DMS114 treated with DMSO at 0.1 percent for 48 hours (cell line): ENCODE data around the gene NOL4L.

ENCODE experiments used
- DNase-seq: peaks from one replicate; lab custom pipeline; 2025; ENCODE audit not compliant: unreplicated experiment; lab: John Stamatoyannopoulos, UW

Gene NOL4L

DNA sequence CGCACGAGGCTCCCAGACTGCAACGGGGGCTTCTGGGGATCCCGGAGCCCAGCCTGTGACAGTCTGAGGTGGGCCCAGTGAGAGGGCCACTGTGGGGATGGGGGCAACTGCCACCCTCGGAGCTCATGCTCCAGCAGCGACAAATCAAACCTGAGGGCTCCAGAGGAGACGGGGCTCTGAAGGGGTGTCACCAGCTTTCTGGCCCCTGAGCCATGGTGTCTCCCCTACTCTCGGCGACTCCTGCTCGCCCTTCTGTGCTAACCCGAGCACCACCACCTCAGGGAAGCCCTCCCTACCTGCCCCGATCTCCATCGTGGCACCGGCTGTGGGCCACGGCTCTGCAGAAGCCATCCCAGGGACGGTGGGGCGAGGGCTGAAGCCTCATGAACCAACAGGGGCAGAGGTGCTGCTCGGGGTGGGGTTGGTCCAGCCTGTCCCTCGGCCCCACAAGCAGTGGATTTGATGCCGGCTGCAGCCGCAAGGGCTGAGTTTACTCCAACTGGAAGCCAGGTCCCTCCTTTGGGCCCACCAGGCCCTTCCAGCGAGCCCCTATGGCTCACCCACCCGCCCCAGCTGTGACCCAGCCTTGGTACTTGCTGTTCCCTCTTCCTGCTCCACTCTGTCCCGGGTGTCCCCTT lies 124.3 kb downstream of the NOL4L start:
- no peak for DNase-seq

DNA sequence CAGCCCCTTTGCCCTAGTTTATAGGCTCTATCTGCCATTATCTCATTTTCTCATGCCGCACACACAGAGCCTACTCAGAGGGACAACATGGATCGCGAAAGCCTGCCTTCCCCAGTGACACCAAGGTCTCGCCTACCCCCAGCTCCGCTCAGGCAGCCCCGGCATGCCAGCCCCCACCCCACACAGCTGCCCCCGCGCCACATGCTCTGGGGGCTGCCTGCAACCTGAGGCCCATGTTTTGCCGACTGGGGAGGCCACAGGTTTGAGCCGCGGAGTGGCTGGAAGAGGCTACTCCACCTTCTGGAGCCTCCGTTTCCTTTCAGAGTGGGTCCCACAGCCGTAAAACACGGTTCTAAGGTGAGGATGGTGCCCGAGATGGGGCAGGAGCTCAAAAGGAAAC lies 124.9 kb downstream of the NOL4L start:
- no peak for DNase-seq

DNA sequence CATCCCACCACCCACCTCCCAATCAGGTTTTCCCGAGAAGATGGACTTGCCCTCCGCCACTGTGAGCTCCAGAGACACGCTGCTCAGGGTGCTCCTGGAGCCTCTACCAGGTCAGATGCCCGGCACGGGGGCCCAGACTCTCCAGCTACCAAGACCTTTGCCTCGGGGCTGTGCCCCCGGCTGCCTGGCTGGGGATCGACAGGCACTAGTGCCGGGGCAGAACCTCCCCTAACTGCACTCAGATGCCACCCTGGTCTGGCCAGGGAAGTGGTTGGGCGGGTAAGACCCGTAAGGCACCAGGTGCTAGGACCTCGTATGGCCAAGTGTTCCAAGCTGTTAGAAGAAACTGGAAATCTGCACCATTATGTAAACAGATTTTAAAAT lies 126.3 kb downstream of the NOL4L start:
- DNase-seq: no peak

DNA sequence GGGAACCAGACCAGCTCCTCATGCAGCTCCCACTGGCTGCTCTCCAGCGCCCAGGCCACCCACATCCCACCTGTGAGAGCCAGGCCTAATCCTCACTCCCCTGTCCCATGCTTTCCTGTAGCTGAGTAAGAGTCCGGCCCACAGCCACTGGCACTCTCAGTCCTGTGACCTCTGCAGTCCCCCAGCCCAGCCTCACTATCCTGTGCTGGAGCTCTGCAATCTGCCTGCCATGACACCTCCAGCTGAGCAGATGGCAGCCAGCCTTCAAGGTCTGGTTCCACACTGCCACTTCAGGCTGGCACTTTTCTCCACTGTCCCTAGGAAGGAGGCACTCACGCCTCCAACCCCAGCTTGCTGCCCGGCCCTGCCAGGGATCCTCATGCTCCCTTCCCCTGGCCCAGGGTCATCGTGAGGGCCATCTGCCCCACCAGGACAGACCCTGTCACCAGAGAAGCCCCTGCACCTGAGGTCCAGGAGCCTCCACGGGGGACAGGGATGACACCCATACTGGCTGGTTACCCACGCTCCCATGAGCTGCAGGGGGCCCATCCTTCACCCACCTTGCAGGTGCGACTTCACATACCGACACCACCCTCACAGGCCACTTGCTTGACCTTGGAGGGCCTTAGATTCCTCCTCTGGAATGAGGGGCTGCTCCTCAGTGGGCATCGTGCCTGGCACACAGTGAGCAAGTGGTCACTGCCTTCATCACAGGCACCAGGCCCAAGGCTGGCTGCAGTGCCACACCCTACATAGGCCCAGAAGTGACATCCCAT lies 126.9 kb downstream of the NOL4L start:
- no peak for DNase-seq

DNA sequence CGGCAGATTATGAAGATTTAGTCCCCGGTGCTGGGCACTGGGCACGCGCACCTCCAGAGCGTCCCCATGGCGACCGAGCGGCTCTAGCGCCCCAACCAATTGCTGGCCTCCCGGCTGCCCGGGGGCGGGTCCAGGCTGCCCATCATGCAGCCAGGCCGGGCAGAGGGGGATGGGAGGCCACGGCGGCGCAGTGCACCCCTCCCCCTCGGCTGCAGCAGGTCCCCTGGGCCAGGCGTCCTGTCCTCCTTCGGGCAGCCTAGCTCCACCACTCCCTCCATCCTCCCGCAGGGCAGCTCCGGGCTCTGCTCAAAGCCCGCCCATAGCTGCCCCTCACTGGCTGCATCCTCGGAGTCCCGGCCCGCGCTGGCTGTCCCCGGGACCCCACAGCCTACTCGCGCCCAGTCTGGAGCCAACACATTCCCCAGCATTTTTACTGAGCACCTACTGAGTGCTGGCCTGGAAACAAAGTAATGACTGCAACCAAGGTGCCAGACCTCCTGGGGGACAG lies 127.6 kb downstream of the NOL4L start:
- no peak for DNase-seq

DNA sequence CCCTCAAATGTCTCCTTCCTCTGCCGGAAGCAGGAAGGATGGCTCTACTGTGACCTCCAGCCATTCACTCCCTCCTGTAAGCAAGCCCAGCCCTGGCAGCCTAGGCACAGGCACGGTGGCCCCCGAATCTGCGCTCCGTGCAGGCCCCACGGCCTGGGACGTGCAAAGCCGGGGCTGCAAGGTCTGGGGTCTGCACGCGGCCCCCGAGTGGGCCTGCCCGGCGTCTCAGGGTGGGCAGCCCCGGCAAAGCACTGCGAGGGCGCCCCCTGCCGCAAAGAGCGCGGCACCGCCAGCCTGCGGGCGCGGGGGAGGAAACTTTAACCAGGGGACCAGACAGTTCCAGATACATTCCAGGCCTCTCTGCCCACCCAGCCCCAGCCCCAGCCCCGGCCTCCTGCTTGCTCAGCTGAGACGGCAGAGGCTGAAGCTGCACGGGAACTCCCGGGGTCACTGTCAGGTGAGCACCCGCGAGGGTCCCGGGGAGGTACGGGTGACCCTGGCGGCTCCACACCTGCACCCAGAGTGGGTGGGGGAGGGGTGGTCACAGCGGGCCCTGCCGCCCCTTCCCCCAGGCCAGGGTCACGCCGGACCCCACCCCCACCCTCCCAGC lies 128.2 kb downstream of the NOL4L start:
- no peak for DNase-seq

DNA sequence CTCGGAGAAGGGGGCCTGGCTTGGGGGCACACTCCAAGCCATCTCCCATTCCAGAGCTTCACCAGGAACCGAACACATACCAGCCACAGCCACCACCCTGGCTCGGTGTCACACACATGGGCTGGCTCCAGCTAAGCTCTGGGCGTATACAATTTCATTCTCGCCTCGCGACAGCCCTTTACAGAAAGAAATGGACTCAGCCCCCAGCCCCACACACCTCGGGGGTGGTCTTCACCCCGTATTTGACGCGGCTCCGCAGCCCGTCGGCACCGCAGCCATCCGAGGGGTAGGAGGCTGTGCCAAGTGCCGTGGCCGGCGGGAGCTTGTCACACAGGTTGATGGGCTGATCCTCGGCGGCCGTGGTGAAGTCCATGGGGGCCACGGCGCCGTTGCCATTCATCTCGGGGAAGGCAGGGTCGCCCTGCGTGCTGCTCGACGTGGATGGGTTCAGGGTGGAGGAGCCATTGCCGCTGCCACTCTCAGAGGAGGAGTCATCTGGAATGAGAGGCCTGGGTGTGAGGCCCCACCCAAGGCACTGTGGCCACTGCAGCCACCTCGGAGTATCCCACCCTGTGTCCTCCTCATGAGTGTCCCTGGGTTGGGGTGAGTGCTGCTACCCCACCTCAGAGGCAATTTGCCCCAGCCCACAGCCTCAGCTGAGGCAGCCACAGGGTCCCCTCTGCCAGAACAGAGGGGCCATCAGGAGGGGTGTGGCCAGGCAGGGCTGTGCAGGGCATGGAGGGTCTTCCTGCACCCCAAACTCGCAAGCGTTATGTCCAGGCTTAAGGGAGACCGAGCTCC lies 129.0 kb downstream of the NOL4L start:
- no peak for DNase-seq

DNA sequence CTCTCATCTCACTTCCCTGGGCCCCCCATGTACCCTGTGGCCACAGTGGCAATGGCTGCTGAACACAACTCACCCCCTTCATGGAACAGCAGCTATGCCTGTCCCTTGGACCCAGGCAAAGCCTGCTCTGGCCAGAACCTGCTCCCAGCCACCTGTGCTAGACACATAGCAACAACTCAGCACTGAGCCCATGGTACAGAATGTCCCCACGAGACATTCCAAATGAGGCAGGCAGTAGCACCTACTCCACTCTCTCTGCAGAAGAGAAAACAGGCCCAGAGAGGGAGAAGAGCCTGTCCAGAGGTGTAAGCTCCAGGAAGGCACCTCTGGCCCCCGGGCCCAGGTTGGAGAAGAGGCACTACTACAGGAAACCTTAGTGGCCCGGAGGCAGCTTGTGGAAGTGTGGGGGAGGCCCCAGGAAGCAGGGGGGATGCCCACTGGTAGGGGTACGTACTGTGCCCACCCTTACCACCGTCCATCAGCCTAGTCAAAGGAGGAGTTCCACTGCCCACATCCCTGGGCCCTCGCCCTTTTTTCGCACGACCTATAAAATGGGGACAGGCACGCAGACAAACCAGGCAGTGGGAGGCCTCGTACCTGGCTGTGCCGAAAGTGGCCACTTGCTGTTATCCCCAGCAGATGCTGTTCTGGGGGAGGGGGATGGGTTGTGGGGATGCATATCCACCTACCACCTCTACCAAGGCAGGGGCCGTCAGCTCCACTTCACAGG lies 129.8 kb downstream of the NOL4L start:
- DNase-seq: no peak

DNA sequence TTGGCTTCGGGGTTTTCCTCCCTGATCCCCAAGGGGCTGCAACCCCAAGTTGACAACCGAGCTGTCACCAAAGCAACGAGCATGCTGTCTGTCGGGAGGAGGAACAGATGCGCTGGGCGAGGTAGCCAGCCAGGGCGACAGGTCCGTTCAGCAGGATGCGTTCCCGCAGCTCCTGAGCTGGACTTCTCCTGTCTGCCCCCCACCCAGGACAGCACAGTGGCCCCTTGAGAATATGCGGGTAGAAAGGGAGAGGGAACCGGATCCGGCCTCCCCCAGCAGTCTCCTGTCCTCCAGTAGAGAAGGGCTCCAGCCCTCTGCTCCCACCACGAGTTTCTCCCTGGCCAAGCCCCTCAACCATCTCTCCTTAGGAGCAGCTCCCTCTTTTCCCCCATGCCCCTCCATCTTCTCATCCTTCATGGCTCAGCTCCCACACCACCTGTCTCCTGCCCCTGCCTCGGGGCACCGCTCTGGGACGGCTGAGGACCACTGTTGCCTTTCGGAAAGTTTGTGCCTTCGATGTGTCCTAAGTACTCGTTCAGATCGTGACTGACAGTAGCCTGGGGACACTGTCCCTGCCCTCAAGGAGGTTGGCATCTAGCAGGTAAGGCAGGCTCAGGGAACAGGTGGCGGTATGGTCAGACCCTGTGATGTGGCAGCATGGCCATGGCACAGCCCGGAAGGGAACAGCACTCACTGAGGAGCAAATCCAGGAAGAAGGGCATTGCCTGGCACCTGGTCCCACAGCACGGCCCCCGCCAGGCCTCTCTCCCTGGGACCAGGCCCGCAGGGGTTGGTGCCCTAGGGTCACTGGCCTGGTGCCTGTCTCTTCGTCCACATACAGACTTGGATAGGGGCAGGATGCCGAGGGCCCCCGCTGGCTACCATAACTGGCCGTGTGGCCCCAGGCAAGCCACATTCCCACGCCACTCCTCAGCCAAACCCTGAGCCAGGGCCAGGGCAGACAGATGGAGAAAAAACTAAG lies 130.7 kb downstream of the NOL4L start:
- DNase-seq: no peak

DNA sequence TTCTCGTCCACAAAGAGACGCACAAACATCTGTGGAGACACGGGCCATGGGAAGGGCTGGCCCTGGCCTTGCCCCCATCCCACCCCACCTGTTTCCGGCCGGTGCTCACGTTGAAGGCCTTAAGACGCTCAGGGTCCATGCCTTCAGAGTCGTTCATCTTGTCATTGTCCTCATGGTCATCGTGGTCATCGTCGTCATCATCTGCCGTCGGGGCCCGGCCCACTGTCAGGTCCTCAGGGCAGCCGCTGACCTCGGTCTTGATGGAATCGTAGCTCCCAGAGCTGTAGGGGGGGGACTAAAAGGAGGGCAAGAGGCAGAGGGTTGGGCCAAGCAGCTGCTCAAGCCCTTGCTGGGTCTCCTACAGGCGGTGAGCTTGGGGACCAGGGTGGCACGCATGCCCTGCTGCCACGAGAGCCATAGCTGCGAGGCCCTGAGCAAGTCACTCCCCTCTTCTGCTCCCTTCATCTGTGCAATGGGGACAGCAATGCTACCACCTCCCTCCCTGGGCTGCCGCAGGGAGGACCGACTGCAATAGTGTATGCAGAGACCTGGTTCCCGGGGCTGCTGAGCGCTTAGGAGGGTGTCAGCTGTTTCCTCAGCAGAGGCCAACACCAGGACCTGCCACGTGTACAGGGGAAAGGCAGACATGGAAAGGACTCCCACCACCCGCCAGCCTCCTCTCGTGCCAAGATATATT lies 131.5 kb downstream of the NOL4L start:
- DNase-seq: no peak

DNA sequence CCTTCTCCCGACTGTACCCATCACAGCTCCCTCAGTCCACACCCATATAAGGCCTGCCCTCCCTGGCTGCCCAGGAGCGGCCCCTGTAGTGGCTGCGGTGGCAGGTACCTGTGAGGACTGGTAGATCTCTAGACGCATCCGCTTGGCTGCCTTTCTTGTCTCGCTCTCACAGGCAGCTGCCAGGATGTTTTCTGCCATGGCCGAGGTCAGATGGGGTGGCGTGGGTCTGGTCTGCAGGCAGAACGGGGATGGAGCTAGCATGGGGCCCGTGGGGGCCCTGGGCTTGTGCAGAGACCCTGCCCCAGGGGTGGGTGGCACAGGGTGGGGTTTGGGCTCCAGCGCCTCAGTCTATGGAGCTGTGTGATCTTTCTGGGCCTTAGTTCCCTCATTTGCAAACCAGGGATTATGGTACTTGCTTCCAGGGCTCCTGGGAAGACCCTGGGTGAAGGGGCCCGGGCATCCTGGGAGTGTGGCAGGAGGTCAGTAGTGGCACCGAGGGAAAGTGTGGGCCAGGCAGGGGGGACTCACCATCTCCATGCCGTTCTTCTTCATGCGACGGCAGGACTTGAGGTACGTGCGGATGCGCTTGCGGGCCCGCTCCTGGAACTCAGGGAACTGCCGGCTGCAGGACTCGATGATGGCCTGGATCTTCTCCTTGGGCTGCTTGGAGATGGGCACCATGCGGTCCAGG lies 132.2 kb downstream of the NOL4L start:
- DNase-seq: no peak

DNA sequence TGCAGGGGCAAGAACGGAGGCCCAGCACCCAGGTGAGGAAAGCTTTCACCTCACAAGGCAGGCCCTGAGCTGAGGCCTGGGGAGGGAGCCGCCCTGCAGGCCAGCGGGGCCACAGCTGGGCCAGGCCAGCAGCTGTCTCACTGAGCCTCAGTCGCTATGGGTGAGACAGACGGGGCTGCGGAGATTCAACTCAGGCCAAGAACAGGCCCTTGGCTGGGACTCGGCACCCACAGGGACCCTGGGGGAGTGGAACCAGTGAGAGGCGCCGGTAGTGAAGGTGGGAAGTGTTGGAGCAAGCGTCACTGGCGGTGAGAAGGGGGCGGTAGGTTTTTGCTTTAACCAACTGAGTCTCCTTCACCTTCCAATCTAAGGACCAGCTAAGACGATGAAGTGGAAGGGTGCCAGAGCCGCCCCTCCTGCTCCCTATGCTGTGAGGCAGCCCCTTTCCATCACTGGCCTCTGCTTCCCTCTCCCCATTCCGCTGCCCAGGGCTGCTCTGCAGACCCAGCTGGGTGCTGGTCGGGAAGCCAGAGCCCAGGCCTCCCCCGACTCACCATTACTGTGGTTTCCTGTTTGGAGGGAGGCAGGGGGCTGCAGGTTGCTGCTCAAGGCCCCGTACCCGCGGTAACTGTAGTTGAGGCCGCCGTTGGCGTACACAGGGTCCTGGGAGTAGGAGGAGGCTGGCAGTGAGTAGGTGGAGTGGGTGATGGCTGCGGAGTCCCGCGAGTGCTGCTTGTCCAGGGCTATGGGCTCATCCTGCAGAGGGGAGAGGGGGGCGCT lies 133.3 kb downstream of the NOL4L start:
- DNase-seq: no peak

DNA sequence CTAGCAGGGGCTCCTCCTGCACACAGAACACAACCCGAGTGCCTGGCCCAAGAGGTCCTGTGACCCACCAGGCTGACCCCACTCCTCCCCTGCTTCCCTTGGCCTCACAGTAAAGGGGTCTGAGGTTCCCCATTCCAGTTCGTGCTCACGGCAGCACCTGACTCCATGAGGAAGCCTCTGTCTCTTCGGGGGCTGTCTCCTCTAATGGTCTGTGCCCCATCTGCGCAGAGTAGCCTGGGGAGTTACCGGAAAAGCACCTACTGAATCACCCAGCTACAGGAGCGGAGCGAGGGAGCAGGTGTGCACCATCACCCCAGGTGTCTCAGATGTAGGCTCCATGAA lies 133.8 kb downstream of the NOL4L start:
- DNase-seq: no peak

DNA sequence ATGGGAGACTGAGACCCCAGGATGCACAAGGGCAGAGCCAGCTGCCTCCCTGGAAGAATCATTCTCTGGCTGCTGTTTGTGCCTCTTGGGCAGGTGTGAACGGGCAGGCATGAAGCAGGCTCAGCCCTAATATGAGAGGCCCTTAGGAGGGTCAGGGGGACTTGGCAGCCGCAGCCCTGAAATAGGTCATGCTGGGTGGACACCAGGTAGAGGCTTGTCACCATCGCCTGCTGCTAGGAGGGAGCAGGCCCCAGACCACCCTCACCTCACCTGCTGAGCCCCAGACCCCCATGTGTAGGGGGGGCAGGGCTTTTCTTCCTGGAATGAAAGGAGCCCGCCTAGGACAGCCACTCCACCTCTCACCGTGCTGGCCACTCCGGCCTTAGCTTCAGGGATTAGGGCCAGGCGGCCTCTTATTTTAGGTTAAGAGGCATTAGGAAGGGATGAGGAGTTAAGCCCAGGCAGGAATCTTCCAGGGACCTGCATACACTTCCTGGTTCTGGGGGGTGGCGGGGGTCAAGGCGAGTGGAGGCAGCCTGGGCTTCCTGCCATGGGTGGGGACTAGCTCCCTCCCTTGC lies 134.6 kb downstream of the NOL4L start:
- no peak for DNase-seq

DNA sequence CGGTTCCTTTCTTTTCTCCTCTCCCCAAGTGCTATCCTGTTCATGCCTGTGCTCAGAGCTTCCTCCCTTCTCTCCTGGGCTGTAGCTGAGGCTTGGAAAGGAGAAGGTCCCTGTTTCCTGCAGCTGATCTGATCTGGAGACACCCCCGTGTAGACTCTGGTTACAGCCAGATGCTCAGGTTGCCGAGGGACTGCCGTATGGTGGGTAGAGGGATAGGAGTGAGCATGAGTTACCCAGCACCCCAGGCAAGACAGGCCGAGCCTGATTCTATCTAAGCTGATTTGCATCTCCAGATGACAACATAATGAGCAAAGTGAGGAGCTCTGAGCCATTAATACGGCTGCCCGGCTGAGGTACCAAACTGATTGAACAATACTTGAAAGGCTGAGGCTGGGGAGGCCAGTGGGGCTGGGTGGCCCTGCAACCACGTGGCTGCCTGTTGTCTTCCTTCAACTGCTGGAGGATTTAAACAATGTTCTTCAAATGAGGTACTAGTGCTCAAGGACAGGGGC lies 135.2 kb downstream of the NOL4L start:
- no peak for DNase-seq

DNA sequence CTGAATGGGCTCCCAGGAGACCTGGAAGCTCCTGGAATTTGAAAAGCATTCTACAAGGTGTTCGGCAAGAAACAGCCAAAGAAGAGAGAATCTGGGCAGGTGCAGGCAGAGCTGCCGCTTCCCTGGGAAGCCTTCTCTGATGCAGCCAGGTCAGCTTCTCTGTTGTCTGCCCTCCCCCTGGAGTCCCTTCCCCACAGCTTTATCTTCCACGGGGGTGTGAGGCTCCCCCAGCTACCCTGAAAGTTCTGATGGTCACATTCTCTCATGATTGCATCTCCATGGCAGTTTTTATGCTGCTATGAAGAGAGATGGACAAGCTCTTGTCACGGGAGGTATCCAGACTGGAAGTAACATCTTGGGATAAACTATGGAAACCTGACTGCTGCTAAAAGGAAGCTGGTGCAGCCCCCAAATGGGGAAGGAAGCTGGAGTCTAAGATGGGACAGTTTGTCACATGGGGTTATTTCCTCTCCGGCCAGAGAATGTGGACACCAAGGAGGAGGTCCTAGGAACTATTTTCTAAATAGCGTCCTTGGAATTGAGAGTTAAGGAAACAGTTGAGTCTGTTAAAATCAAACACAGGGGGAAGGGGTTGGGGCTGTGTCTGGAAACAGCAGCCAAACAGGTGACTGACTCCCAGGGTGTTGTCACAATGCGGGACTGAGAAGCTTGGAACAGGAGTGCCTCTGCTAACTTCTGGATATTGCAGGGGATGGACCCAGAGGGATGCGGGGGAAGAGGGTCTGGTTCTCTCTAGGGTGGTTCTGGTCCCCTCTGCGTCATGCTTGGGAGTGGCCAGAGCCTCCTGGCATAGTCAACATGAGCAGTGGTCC lies 135.9 kb downstream of the NOL4L start:
- DNase-seq: no peak
